Head of caudate nucleus (tissue), 42 donors: ENCODE data around the gene C10orf67.

Experiments used
- DNase-seq, 42 donors: peaks; one replicate each; pipeline versions ENCODE4 v3.0.0 to v3.0.0-alpha.2; 2020 to 2021; ENCODE audit warnings: mixed read lengths in 7 of 42
- intact Hi-C: fragments of 100-400 bp; cut with DNase I; formaldehyde crosslinking; loops from one replicate; pipeline ENCODE4 v1.15.0; 2022

C10orf67 gene

GRCh38 chr10:23155169-23155568 lies 189.4 kb downstream of the C10orf67 start:
- intact Hi-C loops: loop anchor here (5.0 kb wide), 1 partner anchor 137 kb away; no protein-coding TSS in a partner anchor
- DNase-seq: peak in 2 of 42 donors; percentile 9 to 24
